Measurements from ENCODE around the gene ESYT1. TPM values are rescaled to one million over a fixed set of nuclear protein-coding genes. Genes with fewer than 3 reads are reported as not detected.

ESYT1 gene
- total RNA-seq, 2 donors from 2014 or later, result 54.1 to 63.9 TPM

Other genes with a start within 250 kb of the ESYT1 start
- 10 to 100 TPM; 16.0 to 21.2 TPM for gene PYM1, start 200.4 kb upstream of the ESYT1 start, total RNA-seq
- gene DGKA, start 197.1 kb upstream of the ESYT1 start, total RNA-seq, result 10 to 100 TPM; 17.3 to 19.8 TPM
- under 1 TPM; 0.65 to 0.81 TPM for gene PMEL, start 162.2 kb upstream of the ESYT1 start, total RNA-seq
- 10 to 100 TPM; 14.1 to 18.2 TPM for gene CDK2, start 161.4 kb upstream of the ESYT1 start, total RNA-seq
- 100 to 1,000 TPM; 105 to 114 TPM for gene RAB5B, start 154.2 kb upstream of the ESYT1 start, total RNA-seq
- 10 to 100 TPM; 20.3 to 29.8 TPM for gene SUOX, start 131.0 kb upstream of the ESYT1 start, total RNA-seq
- gene IKZF4, start 107.2 kb upstream of the ESYT1 start, total RNA-seq, result 1 to 10 TPM; 6.2 to 6.7 TPM
- 10 to 100 TPM; 28.5 to 47.1 TPM for gene RPS26, start 86.3 kb upstream of the ESYT1 start, total RNA-seq
- 1 to 10 TPM; 5.2 TPM for gene ERBB3, start 48.1 kb upstream of the ESYT1 start, total RNA-seq
- 10 to 100 TPM; 60.4 to 83.9 TPM for gene PA2G4, start 23.7 kb upstream of the ESYT1 start, total RNA-seq
- gene RPL41, start 11.6 kb upstream of the ESYT1 start, total RNA-seq, result 1,000 to 10,000 TPM; 2,192 to 2,337 TPM
- 1 to 10 TPM; 6.6 to 7.6 TPM for gene ZC3H10, start 10.0 kb upstream of the ESYT1 start, total RNA-seq
- gene MYL6B, start 24.3 kb downstream of the ESYT1 start, total RNA-seq, result 10 to 100 TPM; 40.5 to 42.5 TPM
- 1,000 to 10,000 TPM; 1,071 to 1,319 TPM for gene MYL6, start 30.1 kb downstream of the ESYT1 start, total RNA-seq
- 10 to 100 TPM; 65.2 to 68.5 TPM for gene SMARCC2, start 61.2 kb downstream of the ESYT1 start, total RNA-seq
- 10 to 100 TPM; 42.8 to 49.4 TPM for gene RNF41, start 93.7 kb downstream of the ESYT1 start, total RNA-seq
- gene NABP2, start 96.1 kb downstream of the ESYT1 start, total RNA-seq, result 10 to 100 TPM; 19.4 to 21.7 TPM
- gene SLC39A5, start 101.8 kb downstream of the ESYT1 start, total RNA-seq, result not detected
- 10 to 100 TPM; 20.3 to 24.1 TPM for gene ANKRD52, start 130.1 kb downstream of the ESYT1 start, total RNA-seq
- 10 to 100 TPM; 76.2 to 98.3 TPM for gene COQ10A, start 138.7 kb downstream of the ESYT1 start, total RNA-seq
- 100 to 1,000 TPM; 526 to 581 TPM for gene CS, start 172.1 kb downstream of the ESYT1 start, total RNA-seq
- 10 to 100 TPM; 54.1 to 60.7 TPM for gene CNPY2, start 187.7 kb downstream of the ESYT1 start, total RNA-seq
- 10 to 100 TPM; 38.5 to 39.4 TPM for gene PAN2, start 205.7 kb downstream of the ESYT1 start, total RNA-seq
- gene IL23A, start 210.6 kb downstream of the ESYT1 start, total RNA-seq, result not detected
- 10 to 100 TPM; 52.2 to 68.1 TPM for gene STAT2, start 231.8 kb downstream of the ESYT1 start, total RNA-seq
- gene APOF, start 234.6 kb downstream of the ESYT1 start, total RNA-seq, result not detected